NCI-H2029 treated with DMSO at 0.1 percent for 48 hours (cell line): Measurements from ENCODE around the gene VPS4A.
"Not testable (repeated sequence)": the region's sequence is repeated elsewhere in the genome, so short reads cannot be mapped to it uniquely, and the experiment has no call there.

Experiments
- DNase-seq: peaks from one replicate; lab custom pipeline; 2025; lab: John Stamatoyannopoulos, UW

The VPS4A gene

GRCh38 chr16:69327585-69328310 is 16.6 kb downstream of the VPS4A start:
- no peak for DNase-seq

- no peak for DNase-seq
Observed at GRCh38 chr16:69328854-69329316, 17.7 kb downstream of the VPS4A start.

- no peak for DNase-seq
Observed at GRCh38 chr16:69329369-69330285, 18.5 kb downstream of the VPS4A start.

- DNase-seq = peak; percentile 22
Observed at GRCh38 chr16:69330286-69331109, 19.3 kb downstream of the VPS4A start, which contains the start of gene PDF. PDF (minus strand) TSS chr16:69330588; CDS start chr16:69330570, 18 bp downstream.

GRCh38 chr16:69334696-69335095 is 23.5 kb downstream of the VPS4A start:
- DNase-seq = no peak

- DNase-seq = no peak
Observed at GRCh38 chr16:69338557-69339288, 27.6 kb downstream of the VPS4A start.

- peak; percentile 90 for DNase-seq
Observed at GRCh38 chr16:69339289-69340094, 28.3 kb downstream of the VPS4A start, which contains the start of the genes COG8 and NIP7. COG8 (minus strand) TSS chr16:69339564; CDS start chr16:69339552, 12 bp downstream. NIP7 (plus strand) TSS chr16:69339772; CDS start chr16:69339830, 58 bp downstream.

GRCh38 chr16:69340095-69340644 is 29.0 kb downstream of the VPS4A start:
- DNase-seq = no peak

GRCh38 chr16:69344171-69344570 is 33.0 kb downstream of the VPS4A start:
- DNase-seq = no peak

- no peak for DNase-seq
Observed at GRCh38 chr16:69345923-69346322, 34.8 kb downstream of the VPS4A start.

GRCh38 chr16:69346683-69347082 is 35.5 kb downstream of the VPS4A start:
- DNase-seq = no peak

GRCh38 chr16:69348222-69348621 is 37.1 kb downstream of the VPS4A start:
- DNase-seq = no peak

GRCh38 chr16:69349536-69349935 is 38.4 kb downstream of the VPS4A start:
- no peak for DNase-seq

GRCh38 chr16:69350536-69351133 is 39.5 kb downstream of the VPS4A start:
- DNase-seq = no peak

- no peak for DNase-seq
Observed at GRCh38 chr16:69351309-69352027, 40.3 kb downstream of the VPS4A start, which contains the start of gene TMED6. TMED6 (minus strand) TSS chr16:69351786; CDS start chr16:69351753, 33 bp downstream.

- not testable (repeated sequence) for DNase-seq
Observed at GRCh38 chr16:69360070-69360469, 48.9 kb downstream of the VPS4A start.

- DNase-seq = no peak
Observed at GRCh38 chr16:69363281-69363717, 52.1 kb downstream of the VPS4A start.

- no peak for DNase-seq
Observed at GRCh38 chr16:69364088-69364487, 52.9 kb downstream of the VPS4A start.

GRCh38 chr16:69365901-69366300 is 54.8 kb downstream of the VPS4A start:
- no peak for DNase-seq
